ENCODE results near the gene UBE2E2. TPM values are rescaled to one million over a fixed set of nuclear protein-coding genes. Genes with fewer than 3 reads are reported as not detected.

Gene UBE2E2
- total and polyA plus RNA-seq, 2 donors from 2014 or later = 40.9 to 61.7 TPM

DNA sequence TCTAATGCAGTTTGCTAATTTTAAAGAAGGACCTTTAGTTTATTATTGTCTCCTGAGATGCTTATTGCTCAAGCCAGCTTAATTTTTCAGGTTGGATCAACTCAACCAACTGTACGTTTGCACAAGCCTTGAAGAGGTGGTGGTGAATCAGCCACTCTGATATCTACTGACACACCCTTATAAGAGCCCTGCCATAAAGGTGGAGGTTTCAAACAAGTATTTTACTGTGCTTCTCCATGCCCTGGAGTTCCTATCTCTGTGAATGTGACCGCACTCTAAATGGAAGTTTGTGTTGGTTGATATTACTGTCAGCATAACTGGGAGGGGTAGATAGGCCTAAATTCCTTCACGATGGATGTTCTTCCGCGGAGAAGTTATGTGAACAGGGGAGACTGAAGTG, 305.3 kb downstream of the UBE2E2 start:
- no peak for DNase-seq
- no peak overlapping the region for H3K4me3 ChIP-seq (ENCODE audit: low read length in 3 of 3)
- H3K4me1 ChIP-seq (ENCODE audit: control insufficient read depth in 2 of 3, insufficient read depth in 2 of 3, low read depth in 1 of 3, low read length in 3 of 3) = no peaks in the 10 kb centered on the region
- no peaks in the 10 kb centered on the region for H3K36me3 ChIP-seq (ENCODE audit: control insufficient read depth in 2 of 3, insufficient read depth in 3 of 3, low read length in 3 of 3)
- H3K27me3 ChIP-seq (ENCODE audit: control insufficient read depth, insufficient read depth, low read length) = no peaks in the 10 kb centered on the region
- no peak for FAIRE-seq
- H3K9me3 ChIP-seq (ENCODE audit: control insufficient read depth in 2 of 3, insufficient read depth in 1 of 3, low read length in 3 of 3) = no peaks in the 10 kb centered on the region
- no peak overlapping the region for H3K27ac ChIP-seq (ENCODE audit: low read depth in 2 of 2, low read length in 2 of 2)
- intact Hi-C loops (cut with DNase I) = no loop called here
- TF ChIP-seq, protein P1, sequence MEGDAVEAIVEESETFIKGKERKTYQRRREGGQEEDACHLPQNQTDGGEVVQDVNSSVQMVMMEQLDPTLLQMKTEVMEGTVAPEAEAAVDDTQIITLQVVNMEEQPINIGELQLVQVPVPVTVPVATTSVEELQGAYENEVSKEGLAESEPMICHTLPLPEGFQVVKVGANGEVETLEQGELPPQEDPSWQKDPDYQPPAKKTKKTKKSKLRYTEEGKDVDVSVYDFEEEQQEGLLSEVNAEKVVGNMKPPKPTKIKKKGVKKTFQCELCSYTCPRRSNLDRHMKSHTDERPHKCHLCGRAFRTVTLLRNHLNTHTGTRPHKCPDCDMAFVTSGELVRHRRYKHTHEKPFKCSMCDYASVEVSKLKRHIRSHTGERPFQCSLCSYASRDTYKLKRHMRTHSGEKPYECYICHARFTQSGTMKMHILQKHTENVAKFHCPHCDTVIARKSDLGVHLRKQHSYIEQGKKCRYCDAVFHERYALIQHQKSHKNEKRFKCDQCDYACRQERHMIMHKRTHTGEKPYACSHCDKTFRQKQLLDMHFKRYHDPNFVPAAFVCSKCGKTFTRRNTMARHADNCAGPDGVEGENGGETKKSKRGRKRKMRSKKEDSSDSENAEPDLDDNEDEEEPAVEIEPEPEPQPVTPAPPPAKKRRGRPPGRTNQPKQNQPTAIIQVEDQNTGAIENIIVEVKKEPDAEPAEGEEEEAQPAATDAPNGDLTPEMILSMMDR (IDR thresholded peaks at IDR 0.05; ENCODE audit: borderline replicate concordance, extremely low read depth, insufficient read depth) = no peak
- H3K9ac ChIP-seq (ENCODE audit: low read length in 3 of 3) = no peak overlapping the region

DNA sequence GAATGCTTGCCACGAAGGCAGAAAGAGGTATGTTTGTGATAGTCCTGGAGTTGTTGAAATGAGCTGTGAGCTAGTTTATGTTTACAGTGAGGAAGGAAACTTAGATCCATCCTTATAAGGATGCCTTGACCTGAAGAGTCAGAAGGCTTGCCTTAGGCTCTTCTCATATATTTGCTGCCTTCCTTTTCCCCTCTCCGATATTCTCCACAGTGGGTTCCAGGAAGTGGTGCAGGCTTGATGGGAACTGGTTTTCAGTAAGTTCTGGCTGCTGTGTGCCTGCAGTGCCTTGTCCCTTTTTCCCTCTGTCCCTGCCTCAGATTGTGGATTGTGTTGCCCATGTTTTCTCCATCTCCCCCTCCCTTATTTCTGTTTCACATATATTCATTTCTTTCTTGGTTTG, 315.3 kb downstream of the UBE2E2 start:
- no peak overlapping the region for H3K27ac ChIP-seq (ENCODE audit: low read depth in 2 of 2, low read length in 2 of 2)
- intact Hi-C loops (cut with DNase I) = no loop called here

DNA sequence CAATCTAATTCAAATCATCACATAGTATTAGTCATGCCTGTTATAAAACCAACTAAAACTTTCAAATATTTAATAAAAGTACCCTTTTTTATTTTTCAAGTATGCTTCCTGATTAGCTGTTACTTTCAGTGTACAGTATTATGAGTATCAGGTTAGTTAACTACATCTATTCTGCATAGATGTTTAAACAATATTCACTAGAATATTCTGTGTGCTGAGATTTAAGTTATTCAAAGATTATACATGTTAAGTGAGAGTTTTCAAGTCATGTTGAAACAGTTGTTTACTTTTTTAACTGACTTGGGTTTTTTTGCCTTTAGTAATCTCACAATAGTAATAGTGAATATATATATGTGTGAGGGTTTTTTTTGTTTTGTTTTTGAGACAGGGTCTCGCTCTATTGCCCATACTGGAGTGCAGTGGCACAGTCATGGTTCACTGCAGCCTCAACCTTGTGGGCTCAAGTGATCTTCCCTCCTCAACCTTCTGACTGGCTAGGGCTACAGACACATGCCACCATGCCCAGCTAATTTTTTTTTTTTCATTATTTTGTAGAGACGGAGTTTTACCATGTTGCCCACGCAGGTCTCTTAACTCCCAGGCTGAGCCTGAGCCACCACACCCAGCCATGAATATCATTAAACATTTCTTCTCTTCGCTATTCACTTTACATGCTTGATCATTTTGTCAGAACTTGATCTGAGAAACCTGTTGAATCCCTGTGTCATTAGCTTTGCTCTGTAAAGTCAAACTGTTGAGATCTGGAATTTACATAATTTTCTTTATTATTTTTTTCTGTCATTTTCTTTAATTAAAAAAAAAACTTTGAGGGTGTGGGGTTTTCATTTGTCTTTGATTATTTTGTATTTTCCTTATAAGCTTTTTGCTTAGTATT, 316.4 kb downstream of the UBE2E2 start:
- H3K9me3 ChIP-seq (ENCODE audit: control insufficient read depth in 2 of 3, insufficient read depth in 1 of 3, low read length in 3 of 3) = no peaks in the 10 kb centered on the region
- no peaks in the 10 kb centered on the region for H3K27me3 ChIP-seq (ENCODE audit: control insufficient read depth, insufficient read depth, low read length)
- no peaks in the 10 kb centered on the region for H3K36me3 ChIP-seq (ENCODE audit: control insufficient read depth in 2 of 3, insufficient read depth in 3 of 3, low read length in 3 of 3)
- FAIRE-seq (peak; percentile 61), DNase-seq (peak in 1 of 5 donors; percentile 18)
- no peak overlapping the region for H3K4me3 ChIP-seq (ENCODE audit: low read length in 3 of 3)
- H3K4me1 ChIP-seq (ENCODE audit: control insufficient read depth in 2 of 3, insufficient read depth in 2 of 3, low read depth in 1 of 3, low read length in 3 of 3) = no peaks in the 10 kb centered on the region
- H3K27ac ChIP-seq (ENCODE audit: low read depth in 2 of 2, low read length in 2 of 2) = no peak overlapping the region
- H3K9ac ChIP-seq (ENCODE audit: low read length in 3 of 3) = no peak overlapping the region
- TF ChIP-seq, protein P1 (IDR thresholded peaks at IDR 0.05; ENCODE audit: borderline replicate concordance, extremely low read depth, insufficient read depth) = no peak
- intact Hi-C loops (cut with DNase I) = no loop called here

More for the DNA sequence above, 315.3 kb downstream of the UBE2E2 start:
- Histone ChIP-seq H3K4me3 (ENCODE audit: low read length in 3 of 3) (no peak overlapping the region), H3K36me3 (ENCODE audit: control insufficient read depth in 2 of 3, insufficient read depth in 3 of 3, low read length in 3 of 3) (no peaks in the 10 kb centered on the region), H3K27me3 (ENCODE audit: control insufficient read depth, insufficient read depth, low read length) (no peaks in the 10 kb centered on the region), H3K9me3 (ENCODE audit: control insufficient read depth in 2 of 3, insufficient read depth in 1 of 3, low read length in 3 of 3) (no peaks in the 10 kb centered on the region), H3K9ac (ENCODE audit: low read length in 3 of 3) (no peak overlapping the region), H3K4me1 (ENCODE audit: control insufficient read depth in 2 of 3, insufficient read depth in 2 of 3, low read depth in 1 of 3, low read length in 3 of 3) (no peaks in the 10 kb centered on the region)
- TF ChIP-seq, protein P1 (IDR thresholded peaks at IDR 0.05; ENCODE audit: borderline replicate concordance, extremely low read depth, insufficient read depth) = no peak
- no peak for DNase-seq
- no peak for FAIRE-seq
